Caki2 (cell line): Measurements from ENCODE around the gene UGT1A8. TPM values are rescaled to one million over a fixed set of nuclear protein-coding genes. Genes with fewer than 3 reads are reported as not detected.
"Not testable (repeated sequence)": the region's sequence is repeated elsewhere in the genome, so short reads cannot be mapped to it uniquely, and the experiment has no call there.

Source experiments
- DNase-seq: peaks from one replicate; pipeline ENCODE4 v3.0.0-alpha.2; 2015; ENCODE audit warnings: low read depth
- in situ Hi-C: cut with HindIII; loops from 2 replicates; pipeline ENCODE4 v1.10.0; 2016; ENCODE audit warnings: low sequenced_read_pairs, low pct_unique_long_range_greater_than_20kb, mixed read lengths
- total RNA-seq: library from RNA; depleted of rRNA; stranded (reverse); fragments of >200 nt; shearing (Covaris generic); gene quantifications from 2 replicates; pipeline ENCODE4 v1.2.3, GENCODE V29; 2014; ENCODE audit warnings: low replicate concordance

UGT1A8 gene
- total RNA-seq, 1 experiment from 2014 or later = 2.2 TPM

- DNase-seq = no peak
- in situ Hi-C loops = no loop called here
Measured at GRCh38 chr2:233627331-233628025, 10.0 kb downstream of the UGT1A8 start.

GRCh38 chr2:233636306-233636705 is 18.9 kb downstream of the UGT1A8 start, which contains the start of gene UGT1A10:
UGT1A10 (plus strand) TSS chr2:233636448; CDS start chr2:233636523, 75 bp downstream.
- in situ Hi-C loops, DNase-seq: not testable (repeated sequence)

DNA sequence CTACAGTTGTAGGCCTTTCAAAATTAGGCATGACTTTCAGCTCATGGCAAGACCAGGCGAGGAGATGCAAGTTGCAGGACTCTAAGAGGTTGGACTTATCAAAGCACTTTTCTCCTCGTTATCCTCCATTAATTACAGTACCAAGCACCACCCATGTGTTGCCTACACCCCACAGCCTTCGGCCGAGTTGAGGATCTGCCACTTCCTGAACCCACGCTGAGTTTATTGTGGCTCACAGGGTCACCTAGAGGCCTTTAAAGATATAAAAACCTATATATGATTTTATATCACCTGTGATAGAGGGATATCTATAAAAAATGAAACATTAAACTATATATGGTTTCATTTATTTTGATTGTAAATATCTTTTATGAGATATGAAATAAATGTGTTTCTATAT is 21.4 kb downstream of the UGT1A8 start:
- DNase-seq = no peak
- in situ Hi-C loops = no loop called here

DNA sequence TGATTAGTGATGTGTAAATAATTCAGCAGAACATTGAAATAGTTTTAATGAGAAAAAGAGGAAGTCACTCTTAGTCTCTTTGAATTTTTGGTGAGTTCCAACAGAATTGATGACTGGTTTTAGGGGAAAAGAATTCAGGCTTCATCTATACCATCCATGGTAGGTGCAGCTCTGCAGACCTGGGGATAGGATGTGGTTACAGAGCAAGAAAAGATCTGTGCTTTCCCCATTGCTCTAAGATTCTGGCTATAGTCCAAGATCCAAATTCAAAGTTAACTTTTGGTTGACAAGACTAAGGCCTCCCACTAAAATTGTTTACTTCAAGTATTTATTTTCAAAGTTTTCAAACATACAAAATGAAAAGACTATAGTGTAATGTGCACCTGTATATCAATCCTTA is 22.4 kb downstream of the UGT1A8 start:
- no peak for DNase-seq
- in situ Hi-C loops = no loop called here

DNA sequence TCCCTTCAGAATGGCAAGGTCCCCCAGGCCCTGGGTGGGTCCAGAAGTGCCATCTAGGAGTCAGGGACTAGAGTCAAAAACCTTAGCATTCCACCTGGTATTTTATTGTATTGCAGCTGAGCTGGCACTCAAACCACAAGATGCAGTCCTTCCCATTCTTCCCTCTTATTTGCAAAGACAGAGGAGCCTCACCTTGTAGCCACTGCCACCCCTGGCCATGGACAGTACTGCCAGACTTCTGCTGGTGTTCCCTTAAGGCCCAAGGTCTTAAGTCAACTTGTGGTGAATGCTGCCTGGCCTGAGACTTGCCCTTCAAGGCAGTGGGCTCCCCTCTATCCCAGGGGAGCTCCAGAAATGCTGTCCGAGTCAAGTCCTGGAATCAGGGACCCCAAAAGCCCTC is 25.7 kb downstream of the UGT1A8 start:
- no peak for DNase-seq
- in situ Hi-C loops = no loop called here

- in situ Hi-C loops, DNase-seq: not testable (repeated sequence)
Measured at GRCh38 chr2:233646033-233646432, 28.6 kb downstream of the UGT1A8 start.

- in situ Hi-C loops = no loop called here
Measured at GRCh38 chr2:233650981-233651380, 33.5 kb downstream of the UGT1A8 start.

GRCh38 chr2:233651430-233651829 is 34.0 kb downstream of the UGT1A8 start:
- in situ Hi-C loops = no loop called here
- no peak for DNase-seq

More at GRCh38 chr2:233650981-233651380, 33.5 kb downstream of the UGT1A8 start:
- DNase-seq = no peak

- in situ Hi-C loops = no loop called here
Measured at GRCh38 chr2:233654501-233654900, 37.1 kb downstream of the UGT1A8 start.

GRCh38 chr2:233655043-233655442 is 37.6 kb downstream of the UGT1A8 start:
- in situ Hi-C loops = no loop called here
- DNase-seq = no peak

More at GRCh38 chr2:233654501-233654900, 37.1 kb downstream of the UGT1A8 start:
- no peak for DNase-seq

DNA sequence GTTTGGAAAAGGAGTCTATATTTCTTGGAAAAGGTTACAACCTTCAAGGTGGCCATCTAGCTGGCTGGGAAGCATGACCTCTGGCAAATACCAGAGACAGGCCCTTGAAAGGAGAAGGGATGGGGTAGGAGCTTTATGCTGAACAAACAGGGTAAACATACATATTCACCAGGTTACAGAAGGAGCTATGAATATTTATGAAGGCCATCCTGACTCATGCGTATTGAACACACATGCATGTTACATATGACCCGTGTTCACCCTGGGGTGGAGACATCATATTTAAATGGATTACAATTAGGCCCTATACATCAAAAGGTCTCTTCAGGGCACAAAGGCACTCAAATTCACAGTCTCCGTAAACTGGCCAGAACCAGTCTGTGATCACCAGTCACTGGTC is 38.5 kb downstream of the UGT1A8 start:
- DNase-seq, in situ Hi-C loops: not testable (repeated sequence)

GRCh38 chr2:233656443-233656842 is 39.0 kb downstream of the UGT1A8 start:
- no peak for DNase-seq
- in situ Hi-C loops = no loop called here

GRCh38 chr2:233658610-233659009 is 41.2 kb downstream of the UGT1A8 start:
- in situ Hi-C loops = no loop called here
- no peak for DNase-seq

DNA sequence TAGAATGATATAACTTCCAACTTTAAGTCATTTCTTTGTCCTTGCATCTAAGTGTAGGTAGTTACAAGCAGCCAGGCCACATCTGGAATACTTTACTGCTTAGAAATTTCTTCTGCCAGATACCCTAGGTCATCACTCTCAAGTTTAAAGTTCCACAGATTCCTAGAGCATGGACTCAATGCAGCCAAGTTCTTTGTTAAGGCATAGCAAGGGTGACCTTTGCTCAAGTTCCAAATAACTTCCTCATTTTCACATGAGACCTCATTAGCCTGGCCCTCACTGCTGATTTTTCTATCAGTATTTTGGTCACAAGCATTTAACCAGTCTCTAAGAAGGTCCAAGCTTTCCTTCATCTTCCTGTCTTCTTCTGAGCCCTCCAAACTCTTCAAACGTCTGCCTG is 46.5 kb downstream of the UGT1A8 start:
- DNase-seq = no peak
- in situ Hi-C loops = no loop called here

- in situ Hi-C loops = no loop called here
- peak; percentile 89 for DNase-seq
Measured at GRCh38 chr2:233668605-233669260, 51.3 kb downstream of the UGT1A8 start.

DNA sequence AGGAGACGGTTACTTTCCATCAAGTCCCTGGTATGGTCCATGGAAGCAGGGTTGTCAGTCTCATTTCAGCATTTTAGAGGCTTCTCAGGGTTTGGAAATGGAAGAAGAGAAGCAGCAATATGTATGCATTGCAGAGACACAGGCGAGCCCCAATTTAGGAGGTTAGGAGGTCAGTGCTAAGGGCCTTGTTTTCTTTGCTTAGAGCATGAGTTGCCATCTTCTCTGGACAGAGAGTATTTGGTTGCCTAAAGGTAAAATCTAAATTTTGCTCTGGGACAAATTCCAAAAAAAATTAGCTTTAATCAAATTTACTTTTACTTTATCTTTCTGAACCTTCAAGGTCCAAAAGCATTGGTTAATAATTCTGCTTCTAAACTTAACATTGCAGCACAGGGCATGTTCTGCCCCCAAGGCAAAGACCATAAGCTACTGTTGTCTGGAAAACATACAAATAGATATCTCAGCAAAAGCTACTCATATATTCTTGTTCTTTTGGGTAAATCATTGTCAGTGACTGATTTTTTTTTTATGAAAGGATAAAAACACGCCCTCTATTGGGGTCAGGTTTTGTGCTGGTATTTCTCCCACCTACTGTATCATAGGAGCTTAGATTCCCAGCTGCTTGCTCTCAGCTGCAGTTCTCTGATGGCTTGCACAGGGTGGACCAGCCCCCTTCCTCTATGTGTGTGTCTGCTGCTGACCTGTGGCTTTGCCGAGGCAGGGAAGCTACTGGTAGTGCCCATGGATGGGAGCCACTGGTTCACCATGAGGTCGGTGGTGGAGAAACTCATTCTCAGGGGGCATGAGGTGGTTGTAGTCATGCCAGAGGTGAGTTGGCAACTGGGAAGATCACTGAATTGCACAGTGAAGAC is 54.1 kb downstream of the UGT1A8 start, which contains the start of gene UGT1A9:
Gene UGT1A9, plus strand, starts transcription at position 609 of the 872 bp plus-strand sequence. Its CDS starts 37 bp downstream, at position 646.
- DNase-seq = peak; percentile 83
- in situ Hi-C loops = no loop called here

- no peak for DNase-seq
- in situ Hi-C loops = no loop called here
Measured at GRCh38 chr2:233672886-233673285, 55.5 kb downstream of the UGT1A8 start.

GRCh38 chr2:233673896-233674295 is 56.5 kb downstream of the UGT1A8 start:
- in situ Hi-C loops = no loop called here
- DNase-seq = peak; percentile 37

- in situ Hi-C loops = no loop called here
- no peak for DNase-seq
Measured at GRCh38 chr2:233674314-233674713, 56.9 kb downstream of the UGT1A8 start.
